ENCODE measurements around the gene MSI2. TPM values are rescaled to one million over a fixed set of nuclear protein-coding genes. Genes with fewer than 3 reads are reported as not detected.

MSI2 gene
- total RNA-seq, 1 donor from 2014 or later: 75.5 TPM

GRCh38 chr17:57405491-57406072 lies 149.3 kb downstream of the MSI2 start:
- Mint-ChIP-seq H3K36me3 (ENCODE audit: unreplicated experiment) (peaks cover 3% of the 10 kb centered on the region), H3K27ac (ENCODE audit: unreplicated experiment) (no peak overlapping the region), H3K27me3 (ENCODE audit: unreplicated experiment) (no peaks in the 10 kb centered on the region), H3K4me3 (ENCODE audit: unreplicated experiment) (no peak overlapping the region), H3K4me1 (ENCODE audit: unreplicated experiment) (peaks cover 31% of the 10 kb centered on the region), H3K9me3 (ENCODE audit: unreplicated experiment) (no peaks in the 10 kb centered on the region)
- no peak for TF ChIP-seq CTCF (IDR thresholded peaks at IDR 0.05)
- DNase-seq (ENCODE audit: extremely low spot score, unreplicated experiment): no peak

GRCh38 chr17:57406131-57406980 lies 150.0 kb downstream of the MSI2 start:
- no peak for DNase-seq (ENCODE audit: extremely low spot score, unreplicated experiment)
- Mint-ChIP-seq H3K9me3 (ENCODE audit: unreplicated experiment) (no peaks in the 10 kb centered on the region), H3K27ac (ENCODE audit: unreplicated experiment) (peak overlapping the region; percentile 28), H3K4me1 (ENCODE audit: unreplicated experiment) (peaks cover 31% of the 10 kb centered on the region), H3K36me3 (ENCODE audit: unreplicated experiment) (peaks cover 3% of the 10 kb centered on the region), H3K27me3 (ENCODE audit: unreplicated experiment) (no peaks in the 10 kb centered on the region), H3K4me3 (ENCODE audit: unreplicated experiment) (no peak overlapping the region)
- TF ChIP-seq CTCF (IDR thresholded peaks at IDR 0.05): no peak

- Mint-ChIP-seq H3K27me3 (ENCODE audit: unreplicated experiment) (no peaks in the 10 kb centered on the region), H3K27ac (ENCODE audit: unreplicated experiment) (peak overlapping the region; percentile 25), H3K4me3 (ENCODE audit: unreplicated experiment) (no peak overlapping the region), H3K9me3 (ENCODE audit: unreplicated experiment) (no peaks in the 10 kb centered on the region), H3K4me1 (ENCODE audit: unreplicated experiment) (peaks cover 31% of the 10 kb centered on the region), H3K36me3 (ENCODE audit: unreplicated experiment) (peaks cover 3% of the 10 kb centered on the region)
- no peak for TF ChIP-seq CTCF (IDR thresholded peaks at IDR 0.05)
- no peak for DNase-seq (ENCODE audit: extremely low spot score, unreplicated experiment)
Observed at GRCh38 chr17:57406981-57407286, 150.6 kb downstream of the MSI2 start.

- Mint-ChIP-seq H3K4me1 (ENCODE audit: unreplicated experiment) (peaks cover 31% of the 10 kb centered on the region), H3K27me3 (ENCODE audit: unreplicated experiment) (no peaks in the 10 kb centered on the region), H3K27ac (ENCODE audit: unreplicated experiment) (peak overlapping the region; percentile 25), H3K36me3 (ENCODE audit: unreplicated experiment) (peaks cover 3% of the 10 kb centered on the region), H3K4me3 (ENCODE audit: unreplicated experiment) (no peak overlapping the region), H3K9me3 (ENCODE audit: unreplicated experiment) (no peaks in the 10 kb centered on the region)
- no peak for TF ChIP-seq CTCF (IDR thresholded peaks at IDR 0.05)
- no peak for DNase-seq (ENCODE audit: extremely low spot score, unreplicated experiment)
Observed at GRCh38 chr17:57407287-57408070, 151.2 kb downstream of the MSI2 start.

All from osteocyte (in vitro differentiated cells).